Naive thymus-derived CD8-positive, alpha-beta T cell (primary cell): ENCODE results near the gene ATRN. TPM values are rescaled to one million over a fixed set of nuclear protein-coding genes. Genes with fewer than 3 reads are reported as not detected.

Experiments used
- ATAC-seq, 2 donors: fragments of 150-1000 bp; cut with Tn5 transposase in 1 of 2; sonication (Bioruptor Pico), chemical (Tn5 transposase) in 1 of 2; 1 replicate in 1 of 2; 2 replicates in 1 of 2; pipeline ENCODE4 v1.10.0; 2021; ENCODE audit warnings: mild to moderate bottlenecking in 2 of 2, moderate library complexity in 2 of 2
- POLR2A ChIA-PET: fragments of 350-600 bp; sonication (Branson Sonifier 250); formaldehyde crosslinking; loops from one replicate; lab custom pipeline; 2021; ENCODE audit warnings: antibody characterized with exemption; lab: Charles Lee
- DNase-seq, 10 donors: peaks; one replicate each; pipeline versions ENCODE4 v3.0.0 to v3.0.0-alpha.2; 2020 to 2022
- H3K27ac Mint-ChIP-seq, 10 donors: one replicate each; pipeline ENCODE4 v1.8.0; 2020 to 2022; ENCODE audit warnings: mild to moderate bottlenecking in 10 of 10, mixed read lengths in 10 of 10, moderate library complexity in 4 of 10, inconsistent platforms in 1 of 10
- H3K27me3 Mint-ChIP-seq, 5 donors: one replicate each; pipeline ENCODE4 v1.8.0; 2021 to 2022; ENCODE audit warnings: mixed read lengths in 5 of 5
- H3K36me3 Mint-ChIP-seq, 3 donors: one replicate each; pipeline ENCODE4 v1.8.0; 2020 to 2022; ENCODE audit warnings: mixed read lengths in 3 of 3, mild to moderate bottlenecking in 2 of 3, inconsistent platforms in 1 of 3
- H3K4me1 Mint-ChIP-seq, 4 donors: one replicate each; pipeline ENCODE4 v1.8.0; 2021 to 2022; ENCODE audit warnings: mixed read lengths in 4 of 4
- H3K4me3 Mint-ChIP-seq, 10 donors: one replicate each; pipeline ENCODE4 v1.8.0; 2020 to 2022; ENCODE audit warnings: mild to moderate bottlenecking in 10 of 10, mixed read lengths in 10 of 10, moderate library complexity in 6 of 10, inconsistent platforms in 1 of 10
- H3K9me3 Mint-ChIP-seq, 9 donors: one replicate each; pipeline ENCODE4 v1.8.0; 2020 to 2022; ENCODE audit warnings: mixed read lengths in 9 of 9, mild to moderate bottlenecking in 3 of 9, inconsistent platforms in 1 of 9, moderate library complexity in 1 of 9
- polyA plus RNA-seq, 3 donors: library from polyadenylated mRNA; unstranded; fragments of 300-500 nt; fragmentation: Illumina TruSeq; gene quantifications; one replicate each; pipeline ENCODE4 v1.2.3, GENCODE V29; 2021
- total RNA-seq, 8 experiments: library from RNA in 2 of 8; stranded (reverse) in 2 of 8; gene quantifications; one replicate each; pipeline ENCODE4 v1.2.3 and lab custom pipeline; 2021 to 2026

ATRN gene
- total and polyA plus RNA-seq, 5 experiments from 2014 or later = 7.0 to 13.9 (median 9.4) TPM

- ATAC-seq (no peak), DNase-seq (no peak)
- Mint-ChIP-seq H3K4me3 (peak overlapping the region in 3 of 10 donors; percentile 31 to 52 (median 41)), H3K9me3 (no peaks in the 10 kb centered on the region), H3K27ac (no peak overlapping the region), H3K4me1 (peaks cover 0 to 5% (median 5%) of the 10 kb centered on the region in 4 donors), H3K27me3 (peaks cover 19 to 49% (median 34%) of the 10 kb centered on the region in 5 donors), H3K36me3 (no peaks in the 10 kb centered on the region)
- POLR2A ChIA-PET = no interaction called here
Measured at GRCh38 chr20:3659492-3660261, 188.9 kb downstream of the ATRN start.

GRCh38 chr20:3660262-3661059 lies 189.6 kb downstream of the ATRN start:
- DNase-seq (no peak), ATAC-seq (no peak)
- H3K4me3 Mint-ChIP-seq = peak overlapping the region in 1 of 10 donors; percentile 31
- H3K4me1 Mint-ChIP-seq = peaks cover 2 to 13% (median 11%) of the 10 kb centered on the region in 4 donors
- H3K27ac Mint-ChIP-seq = no peak overlapping the region
- H3K27me3 Mint-ChIP-seq = peaks cover 19 to 49% (median 34%) of the 10 kb centered on the region in 5 donors
- H3K9me3 Mint-ChIP-seq = no peaks in the 10 kb centered on the region
- no peaks in the 10 kb centered on the region for H3K36me3 Mint-ChIP-seq
- POLR2A ChIA-PET = no interaction called here

GRCh38 chr20:3661060-3661813 lies 190.4 kb downstream of the ATRN start:
- Mint-ChIP-seq H3K4me3 (peak overlapping the region in 2 of 10 donors; percentile 12), H3K27ac (no peak overlapping the region), H3K36me3 (no peaks in the 10 kb centered on the region), H3K27me3 (peaks cover 19 to 49% (median 34%) of the 10 kb centered on the region in 5 donors), H3K4me1 (peaks cover 6 to 20% (median 18%) of the 10 kb centered on the region in 4 donors), H3K9me3 (no peaks in the 10 kb centered on the region)
- ATAC-seq (no peak), DNase-seq (no peak)
- POLR2A ChIA-PET = no interaction called here

GRCh38 chr20:3661814-3662665 lies 191.2 kb downstream of the ATRN start:
- Mint-ChIP-seq H3K27ac (no peak overlapping the region), H3K4me1 (peaks cover 10 to 26% (median 22%) of the 10 kb centered on the region in 4 donors), H3K36me3 (no peaks in the 10 kb centered on the region), H3K27me3 (peaks cover 19 to 49% (median 34%) of the 10 kb centered on the region in 5 donors), H3K4me3 (peak overlapping the region in 4 of 10 donors; percentile 12 to 31 (median 18)), H3K9me3 (no peaks in the 10 kb centered on the region)
- DNase-seq (no peak), ATAC-seq (no peak)
- POLR2A ChIA-PET = no interaction called here

- POLR2A ChIA-PET = no interaction called here
- peaks cover 19 to 54% (median 32%) of the 10 kb centered on the region in 5 donors for H3K27me3 Mint-ChIP-seq
Measured at GRCh38 chr20:3663031-3663701, 192.3 kb downstream of the ATRN start, which contains the start of gene GFRA4. Gene GFRA4 (minus strand): TSS chr20:3663399. CDS start chr20:3663399, 0 bp downstream.

GRCh38 chr20:3663858-3664257 lies 193.0 kb downstream of the ATRN start:
- Mint-ChIP-seq H3K27ac (no peak overlapping the region), H3K4me1 (peaks cover 12 to 31% (median 23%) of the 10 kb centered on the region in 4 donors), H3K9me3 (no peaks in the 10 kb centered on the region), H3K4me3 (no peak overlapping the region), H3K27me3 (peaks cover 17 to 56% (median 31%) of the 10 kb centered on the region in 5 donors), H3K36me3 (no peaks in the 10 kb centered on the region)
- POLR2A ChIA-PET = no interaction called here
- DNase-seq = no peak
- no peak for ATAC-seq

More at GRCh38 chr20:3663031-3663701, 192.3 kb downstream of the ATRN start, which contains the start of gene GFRA4:
- H3K9me3 Mint-ChIP-seq = no peaks in the 10 kb centered on the region
- ATAC-seq (no peak), DNase-seq (no peak)
- H3K4me3 Mint-ChIP-seq = peak within 1 kb of the TSS in 1 of 10 donors; percentile 24
- H3K36me3 Mint-ChIP-seq = no peaks in the 10 kb centered on the region
- no peak within 1 kb of the TSS for H3K27ac Mint-ChIP-seq
- H3K4me1 Mint-ChIP-seq = peaks cover 12 to 31% (median 24%) of the 10 kb centered on the region in 4 donors

- Mint-ChIP-seq H3K27me3 (peaks cover 10 to 67% (median 24%) of the 10 kb centered on the region in 5 donors), H3K4me1 (peaks cover 12 to 30% (median 19%) of the 10 kb centered on the region in 4 donors), H3K9me3 (no peaks in the 10 kb centered on the region), H3K27ac (peak overlapping the region in 3 of 10 donors; percentile 12 to 69 (median 68)), H3K4me3 (peak overlapping the region in 4 of 10 donors; percentile 13 to 58 (median 35)), H3K36me3 (no peaks in the 10 kb centered on the region)
- no peak for ATAC-seq
- POLR2A ChIA-PET = no interaction called here
- no peak for DNase-seq
Measured at GRCh38 chr20:3667434-3668037, 196.7 kb downstream of the ATRN start.

- H3K27ac Mint-ChIP-seq = peak overlapping the region in 1 of 10 donors; percentile 26
- ATAC-seq = no peak
Measured at GRCh38 chr20:3669710-3670367, 199.0 kb downstream of the ATRN start.

GRCh38 chr20:3670511-3670910 lies 199.7 kb downstream of the ATRN start:
- POLR2A ChIA-PET = interaction anchor here (1.1 kb wide), 1 partner anchor 98 kb away, joined by 3 read pairs; no protein-coding TSS in a partner anchor
- DNase-seq = peak in 1 of 10 donors; percentile 34
- peak overlapping the region in 1 of 10 donors; percentile 33 for H3K4me3 Mint-ChIP-seq
- ATAC-seq = no peak
- H3K9me3 Mint-ChIP-seq = no peaks in the 10 kb centered on the region
- H3K4me1 Mint-ChIP-seq = peaks cover 11 to 25% (median 13%) of the 10 kb centered on the region in 4 donors
- no peaks in the 10 kb centered on the region for H3K36me3 Mint-ChIP-seq
- peaks cover 21 to 71% (median 37%) of the 10 kb centered on the region in 5 donors for H3K27me3 Mint-ChIP-seq
- no peak overlapping the region for H3K27ac Mint-ChIP-seq

More at GRCh38 chr20:3669710-3670367, 199.0 kb downstream of the ATRN start:
- no peaks in the 10 kb centered on the region for H3K9me3 Mint-ChIP-seq
- no peaks in the 10 kb centered on the region for H3K36me3 Mint-ChIP-seq
- peaks cover 15 to 64% (median 30%) of the 10 kb centered on the region in 5 donors for H3K27me3 Mint-ChIP-seq
- peaks cover 12 to 31% (median 19%) of the 10 kb centered on the region in 4 donors for H3K4me1 Mint-ChIP-seq
- H3K4me3 Mint-ChIP-seq = no peak overlapping the region
- peak in 1 of 10 donors; percentile 45 for DNase-seq
- POLR2A ChIA-PET = no interaction called here

- Mint-ChIP-seq H3K4me3 (no peak overlapping the region), H3K4me1 (peaks cover 7 to 21% (median 10%) of the 10 kb centered on the region in 4 donors), H3K36me3 (no peaks in the 10 kb centered on the region), H3K27ac (no peak overlapping the region), H3K9me3 (no peaks in the 10 kb centered on the region), H3K27me3 (peaks cover 22 to 76% (median 40%) of the 10 kb centered on the region in 5 donors)
- no peak for DNase-seq
- POLR2A ChIA-PET = interaction anchor here (1.1 kb wide), 1 partner anchor 98 kb away, joined by 3 read pairs; no protein-coding TSS in a partner anchor
- no peak for ATAC-seq
Measured at GRCh38 chr20:3670945-3671344, 200.1 kb downstream of the ATRN start.
